ENCODE results near the gene CLTB.

CLTB gene

DNA sequence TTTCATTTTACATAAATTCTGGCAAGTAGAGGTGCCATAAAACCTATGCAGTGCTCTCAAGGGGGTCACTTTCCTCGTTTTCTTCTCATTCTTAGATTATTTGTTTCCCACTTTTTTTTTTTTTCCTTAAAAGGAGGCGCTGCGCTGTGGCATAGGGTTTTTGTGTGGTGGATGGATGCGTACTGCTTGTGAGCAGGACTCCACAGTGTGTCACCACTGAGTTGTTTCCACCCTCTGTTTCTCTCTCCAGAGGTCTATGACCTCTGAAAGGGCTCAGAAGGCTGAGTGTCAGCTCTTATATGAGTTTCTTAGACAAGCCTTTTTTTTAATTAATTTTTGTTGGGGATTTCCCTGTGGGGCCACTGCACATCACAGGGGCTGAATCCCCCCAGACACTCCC is 13.6 kb upstream of the CLTB start:
- Histone ChIP-seq H3K27me3 (ENCODE audit: control insufficient read depth in 2 of 2, insufficient read depth in 2 of 2, low read length in 2 of 2) (no peaks in the 10 kb centered on the region), H3K9ac (ENCODE audit: low read depth in 1 of 2, low read length in 2 of 2) (no peak overlapping the region), H3K36me3 (ENCODE audit: control insufficient read depth in 2 of 2, insufficient read depth in 2 of 2, low read length in 2 of 2) (no peaks in the 10 kb centered on the region), H3K9me3 (ENCODE audit: control insufficient read depth in 2 of 2, low read length in 2 of 2) (no peaks in the 10 kb centered on the region), H3K4me3 (ENCODE audit: low read length in 2 of 2) (no peak overlapping the region), H3K27ac (ENCODE audit: low read depth in 2 of 2, low read length in 2 of 2) (no peak overlapping the region), H3K4me1 (ENCODE audit: control insufficient read depth in 2 of 2, insufficient read depth in 2 of 2, low read length in 2 of 2) (peaks cover 0 to 7% of the 10 kb centered on the region in 2 donors)

- Histone ChIP-seq H3K4me1 (ENCODE audit: control insufficient read depth in 2 of 2, insufficient read depth in 2 of 2, low read length in 2 of 2) (peaks cover 0 to 7% of the 10 kb centered on the region in 2 donors), H3K27me3 (ENCODE audit: control insufficient read depth in 2 of 2, insufficient read depth in 2 of 2, low read length in 2 of 2) (no peaks in the 10 kb centered on the region), H3K9ac (ENCODE audit: low read depth in 1 of 2, low read length in 2 of 2) (no peak overlapping the region), H3K36me3 (ENCODE audit: control insufficient read depth in 2 of 2, insufficient read depth in 2 of 2, low read length in 2 of 2) (no peaks in the 10 kb centered on the region), H3K9me3 (ENCODE audit: control insufficient read depth in 2 of 2, low read length in 2 of 2) (no peaks in the 10 kb centered on the region), H3K4me3 (ENCODE audit: low read length in 2 of 2) (no peak overlapping the region), H3K27ac (ENCODE audit: low read depth in 2 of 2, low read length in 2 of 2) (peak overlapping the region; percentile 43 to 61)
These were observed 11.6 kb upstream of the CLTB start for GRCh38 chr5:176427971-176428370.

DNA sequence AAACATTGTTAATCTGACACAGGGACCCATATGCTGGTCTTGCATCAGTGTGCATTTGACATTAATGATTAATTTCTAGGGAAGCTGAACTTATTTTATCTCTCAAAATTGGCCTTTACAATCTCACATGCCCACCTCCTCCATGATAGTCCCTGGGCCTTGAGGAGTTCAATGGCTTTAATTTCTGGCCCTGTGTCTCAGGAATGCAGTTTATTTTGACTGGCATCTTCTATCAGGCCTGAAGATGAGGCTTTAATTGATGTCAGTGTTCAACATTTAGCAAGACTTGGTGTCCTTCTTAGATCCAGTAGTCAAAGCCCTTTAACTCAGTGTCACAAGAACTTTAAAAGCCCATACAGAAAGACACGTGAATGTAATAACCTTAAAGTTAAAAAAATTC is 10.5 kb upstream of the CLTB start:
- Histone ChIP-seq H3K4me1 (ENCODE audit: control insufficient read depth in 2 of 2, insufficient read depth in 2 of 2, low read length in 2 of 2) (peaks cover 0 to 7% of the 10 kb centered on the region in 2 donors), H3K4me3 (ENCODE audit: low read length in 2 of 2) (no peak overlapping the region), H3K27ac (ENCODE audit: low read depth in 2 of 2, low read length in 2 of 2) (no peak overlapping the region), H3K36me3 (ENCODE audit: control insufficient read depth in 2 of 2, insufficient read depth in 2 of 2, low read length in 2 of 2) (no peaks in the 10 kb centered on the region), H3K9ac (ENCODE audit: low read depth in 1 of 2, low read length in 2 of 2) (no peak overlapping the region), H3K27me3 (ENCODE audit: control insufficient read depth in 2 of 2, insufficient read depth in 2 of 2, low read length in 2 of 2) (no peaks in the 10 kb centered on the region), H3K9me3 (ENCODE audit: control insufficient read depth in 2 of 2, low read length in 2 of 2) (no peaks in the 10 kb centered on the region)

DNA sequence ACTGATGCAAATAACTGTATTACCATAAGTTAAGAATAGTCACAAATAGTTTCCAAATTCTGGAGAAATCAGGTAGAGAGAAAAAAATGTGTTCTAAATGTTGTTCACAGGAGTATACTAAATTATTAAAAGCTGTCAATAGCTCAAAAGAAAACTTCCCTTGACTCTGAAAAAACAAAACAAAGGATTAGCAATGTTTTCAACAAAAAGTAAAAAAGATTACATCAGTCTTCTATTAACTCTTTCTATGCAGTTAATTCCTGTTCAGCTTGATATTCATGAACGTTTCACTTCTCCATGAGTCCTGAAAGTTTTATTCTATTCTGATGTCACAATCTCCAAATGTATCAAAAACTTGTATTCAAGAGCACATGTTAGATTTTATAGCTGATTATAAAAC is 9.5 kb upstream of the CLTB start:
- H3K9ac ChIP-seq (ENCODE audit: low read depth in 1 of 2, low read length in 2 of 2), result no peak overlapping the region
- H3K4me1 ChIP-seq (ENCODE audit: control insufficient read depth in 2 of 2, insufficient read depth in 2 of 2, low read length in 2 of 2), result peaks cover 0 to 7% of the 10 kb centered on the region in 2 donors
- no peak overlapping the region for H3K4me3 ChIP-seq (ENCODE audit: low read length in 2 of 2)
- no peaks in the 10 kb centered on the region for H3K36me3 ChIP-seq (ENCODE audit: control insufficient read depth in 2 of 2, insufficient read depth in 2 of 2, low read length in 2 of 2)
- peak overlapping the region; percentile 51 to 70 for H3K27ac ChIP-seq (ENCODE audit: low read depth in 2 of 2, low read length in 2 of 2)
- H3K27me3 ChIP-seq (ENCODE audit: control insufficient read depth in 2 of 2, insufficient read depth in 2 of 2, low read length in 2 of 2), result no peaks in the 10 kb centered on the region
- no peaks in the 10 kb centered on the region for H3K9me3 ChIP-seq (ENCODE audit: control insufficient read depth in 2 of 2, low read length in 2 of 2)

GRCh38 chr5:176425138-176425537 is 8.8 kb upstream of the CLTB start:
- no peaks in the 10 kb centered on the region for H3K9me3 ChIP-seq (ENCODE audit: control insufficient read depth in 2 of 2, low read length in 2 of 2)
- H3K4me3 ChIP-seq (ENCODE audit: low read length in 2 of 2), result no peak overlapping the region
- H3K36me3 ChIP-seq (ENCODE audit: control insufficient read depth in 2 of 2, insufficient read depth in 2 of 2, low read length in 2 of 2), result no peaks in the 10 kb centered on the region
- H3K27me3 ChIP-seq (ENCODE audit: control insufficient read depth in 2 of 2, insufficient read depth in 2 of 2, low read length in 2 of 2), result no peaks in the 10 kb centered on the region
- peaks cover 0 to 7% of the 10 kb centered on the region in 2 donors for H3K4me1 ChIP-seq (ENCODE audit: control insufficient read depth in 2 of 2, insufficient read depth in 2 of 2, low read length in 2 of 2)
- H3K9ac ChIP-seq (ENCODE audit: low read depth in 1 of 2, low read length in 2 of 2), result no peak overlapping the region
- peak overlapping the region; percentile 51 to 70 for H3K27ac ChIP-seq (ENCODE audit: low read depth in 2 of 2, low read length in 2 of 2)

DNA sequence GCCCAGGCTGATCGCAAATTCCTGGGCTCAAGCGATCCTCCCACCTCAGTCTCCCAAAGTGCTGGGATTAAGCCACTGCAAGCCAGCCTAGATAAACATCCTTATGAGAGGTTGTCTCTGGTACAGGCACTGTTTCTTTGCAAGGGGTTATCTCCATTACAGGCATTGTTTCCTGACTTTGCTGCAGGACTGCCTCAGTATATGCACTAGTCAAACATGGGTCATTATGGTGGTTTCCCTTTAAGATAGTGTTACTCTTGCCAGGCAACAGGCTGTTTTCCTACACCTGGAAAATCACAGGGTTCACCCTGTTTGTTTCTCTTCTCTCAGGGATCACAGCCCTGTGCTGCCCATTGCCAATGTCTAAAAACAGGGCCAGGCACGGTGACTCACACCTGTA is 7.8 kb upstream of the CLTB start:
- Histone ChIP-seq H3K9me3 (ENCODE audit: control insufficient read depth in 2 of 2, low read length in 2 of 2) (no peaks in the 10 kb centered on the region), H3K27ac (ENCODE audit: low read depth in 2 of 2, low read length in 2 of 2) (peak overlapping the region; percentile 46 to 70), H3K9ac (ENCODE audit: low read depth in 1 of 2, low read length in 2 of 2) (no peak overlapping the region), H3K27me3 (ENCODE audit: control insufficient read depth in 2 of 2, insufficient read depth in 2 of 2, low read length in 2 of 2) (no peaks in the 10 kb centered on the region), H3K4me1 (ENCODE audit: control insufficient read depth in 2 of 2, insufficient read depth in 2 of 2, low read length in 2 of 2) (peaks cover 0 to 7% of the 10 kb centered on the region in 2 donors), H3K4me3 (ENCODE audit: low read length in 2 of 2) (no peak overlapping the region), H3K36me3 (ENCODE audit: control insufficient read depth in 2 of 2, insufficient read depth in 2 of 2, low read length in 2 of 2) (no peaks in the 10 kb centered on the region)

DNA sequence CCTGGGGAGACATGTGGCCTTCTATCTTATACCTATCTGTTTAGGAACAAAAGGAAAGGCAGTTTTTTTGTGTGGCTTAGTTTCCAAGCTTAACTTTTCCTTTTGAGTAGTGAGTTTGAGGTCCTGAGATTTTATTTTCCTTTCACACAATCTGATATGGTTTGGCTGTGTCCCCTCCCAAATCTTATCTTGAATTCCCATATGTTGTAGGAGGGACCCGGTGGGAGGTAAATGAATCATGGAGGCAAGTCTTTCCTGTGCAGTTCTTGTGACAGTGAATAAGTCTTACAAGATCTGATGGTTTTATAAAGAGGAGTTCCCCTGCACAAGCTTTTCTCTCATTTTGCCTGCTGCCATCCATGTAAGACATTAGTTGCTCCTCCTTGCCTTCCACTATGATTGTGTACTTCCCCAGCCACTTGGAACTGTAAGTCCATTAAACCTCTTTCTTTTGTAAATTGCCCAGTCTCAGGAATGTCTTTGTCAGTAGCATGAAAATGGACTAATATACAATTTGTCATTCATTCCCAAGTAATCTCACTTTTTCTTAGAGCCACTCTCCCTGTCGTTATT is 4.7 kb upstream of the CLTB start:
- Histone ChIP-seq H3K9me3 (ENCODE audit: control insufficient read depth in 2 of 2, low read length in 2 of 2) (no peaks in the 10 kb centered on the region), H3K9ac (ENCODE audit: low read depth in 1 of 2, low read length in 2 of 2) (no peak overlapping the region), H3K27me3 (ENCODE audit: control insufficient read depth in 2 of 2, insufficient read depth in 2 of 2, low read length in 2 of 2) (no peaks in the 10 kb centered on the region), H3K27ac (ENCODE audit: low read depth in 2 of 2, low read length in 2 of 2) (no peak overlapping the region), H3K4me1 (ENCODE audit: control insufficient read depth in 2 of 2, insufficient read depth in 2 of 2, low read length in 2 of 2) (peaks cover 8 to 10% of the 10 kb centered on the region in 2 donors), H3K4me3 (ENCODE audit: low read length in 2 of 2) (no peak overlapping the region), H3K36me3 (ENCODE audit: control insufficient read depth in 2 of 2, insufficient read depth in 2 of 2, low read length in 2 of 2) (no peaks in the 10 kb centered on the region)

GRCh38 chr5:176420086-176420485 is 3.7 kb upstream of the CLTB start:
- Histone ChIP-seq H3K27me3 (ENCODE audit: control insufficient read depth in 2 of 2, insufficient read depth in 2 of 2, low read length in 2 of 2) (no peaks in the 10 kb centered on the region), H3K9ac (ENCODE audit: low read depth in 1 of 2, low read length in 2 of 2) (no peak overlapping the region), H3K9me3 (ENCODE audit: control insufficient read depth in 2 of 2, low read length in 2 of 2) (no peaks in the 10 kb centered on the region)

DNA sequence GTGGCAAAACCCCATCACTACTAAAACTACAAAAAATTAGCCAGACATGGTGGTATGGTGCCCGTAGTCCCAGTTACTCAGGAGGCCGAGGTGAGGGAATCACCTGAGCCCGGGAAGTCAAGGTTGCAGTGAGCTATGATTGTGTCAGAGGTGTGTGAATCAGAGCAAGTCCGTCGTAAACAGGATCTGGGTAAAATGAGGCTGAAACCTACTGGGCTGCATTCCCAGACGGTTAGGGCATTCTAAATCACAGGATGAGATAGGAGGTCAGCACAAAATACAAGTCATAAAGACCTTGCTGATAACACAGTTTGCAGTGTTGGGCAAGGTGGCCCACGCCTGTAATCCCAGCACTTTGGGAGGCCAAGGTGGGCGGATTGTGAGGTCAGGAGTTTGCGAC is 1.9 kb upstream of the CLTB start:
- Histone ChIP-seq H3K9me3 (ENCODE audit: control insufficient read depth in 2 of 2, low read length in 2 of 2) (no peaks in the 10 kb centered on the region), H3K4me1 (ENCODE audit: control insufficient read depth in 2 of 2, insufficient read depth in 2 of 2, low read length in 2 of 2) (peaks cover 26 to 29% of the 10 kb centered on the region in 2 donors), H3K9ac (ENCODE audit: low read depth in 1 of 2, low read length in 2 of 2) (no peak overlapping the region), H3K27ac (ENCODE audit: low read depth in 2 of 2, low read length in 2 of 2) (peak overlapping the region in 1 of 2 donors; percentile 48), H3K4me3 (ENCODE audit: low read length in 2 of 2) (no peak overlapping the region), H3K27me3 (ENCODE audit: control insufficient read depth in 2 of 2, insufficient read depth in 2 of 2, low read length in 2 of 2) (no peaks in the 10 kb centered on the region), H3K36me3 (ENCODE audit: control insufficient read depth in 2 of 2, insufficient read depth in 2 of 2, low read length in 2 of 2) (peaks cover 0 to 2% of the 10 kb centered on the region in 2 donors)

More at GRCh38 chr5:176420086-176420485, 3.7 kb upstream of the CLTB start:
- Histone ChIP-seq H3K27ac (ENCODE audit: low read depth in 2 of 2, low read length in 2 of 2) (no peak overlapping the region), H3K36me3 (ENCODE audit: control insufficient read depth in 2 of 2, insufficient read depth in 2 of 2, low read length in 2 of 2) (no peaks in the 10 kb centered on the region), H3K4me3 (ENCODE audit: low read length in 2 of 2) (no peak overlapping the region), H3K4me1 (ENCODE audit: control insufficient read depth in 2 of 2, insufficient read depth in 2 of 2, low read length in 2 of 2) (peaks cover 15% of the 10 kb centered on the region in 2 donors)

GRCh38 chr5:176416965-176417364 is 626 bp upstream of the CLTB start:
- Histone ChIP-seq H3K27ac (ENCODE audit: low read depth in 2 of 2, low read length in 2 of 2) (peak overlapping the region; percentile 48 to 56), H3K4me3 (ENCODE audit: low read length in 2 of 2) (peak overlapping the region; percentile 1 to 89), H3K4me1 (ENCODE audit: control insufficient read depth in 2 of 2, insufficient read depth in 2 of 2, low read length in 2 of 2) (peaks cover 26 to 29% of the 10 kb centered on the region in 2 donors)

More at GRCh38 chr5:176416965-176417364, 626 bp upstream of the CLTB start:
- peaks cover 0 to 2% of the 10 kb centered on the region in 2 donors for H3K36me3 ChIP-seq (ENCODE audit: control insufficient read depth in 2 of 2, insufficient read depth in 2 of 2, low read length in 2 of 2)
- peak overlapping the region; percentile 54 to 97 for H3K9ac ChIP-seq (ENCODE audit: low read depth in 1 of 2, low read length in 2 of 2)
- H3K9me3 ChIP-seq (ENCODE audit: control insufficient read depth in 2 of 2, low read length in 2 of 2), result no peaks in the 10 kb centered on the region
- H3K27me3 ChIP-seq (ENCODE audit: control insufficient read depth in 2 of 2, insufficient read depth in 2 of 2, low read length in 2 of 2), result no peaks in the 10 kb centered on the region

Measured in mucosa of rectum (tissue), 2 donors.